WTC11 (cell line): ENCODE results near the gene SLC2A5. TPM values are rescaled to one million over a fixed set of nuclear protein-coding genes. Genes with fewer than 3 reads are reported as not detected.

Source experiments
- ATAC-seq: fragments of 200-7000 bp; cut with Tn5 transposase; 2 replicates; pipeline ENCODE4 v1.10.0; 2021; ENCODE audit warnings: mild to moderate bottlenecking, moderate library complexity
- CTCF ChIA-PET: fragments of 300-600 bp; sonication (Branson Sonifier 250); formaldehyde crosslinking; loops from one replicate; lab custom pipeline; 2021; ENCODE audit warnings: antibody characterized with exemption; lab: Charles Lee
- POLR2A ChIA-PET: fragments of 350-600 bp; sonication (Branson Sonifier 250); formaldehyde crosslinking; loops from one replicate; lab custom pipeline; 2021; ENCODE audit warnings: antibody characterized with exemption; lab: Charles Lee
- DNase-seq: peaks from one replicate; pipeline ENCODE4 v3.0.0; 2021; ENCODE audit warnings: low spot score
- H3K27ac Mint-ChIP-seq: 2 replicates; pipeline ENCODE4 v1.8.0; 2021; ENCODE audit warnings: mixed read lengths
- H3K27me3 Mint-ChIP-seq: 2 replicates; pipeline ENCODE4 v1.8.0; 2021; ENCODE audit warnings: low read depth, mild to moderate bottlenecking, moderate library complexity, mixed read lengths
- H3K36me3 Mint-ChIP-seq: 2 replicates; pipeline ENCODE4 v1.8.0; 2021; ENCODE audit warnings: mixed read lengths
- H3K4me1 Mint-ChIP-seq: 2 replicates; pipeline ENCODE4 v1.8.0; 2022; ENCODE audit warnings: mixed read lengths
- H3K4me3 Mint-ChIP-seq: 2 replicates; pipeline ENCODE4 v1.8.0; 2021; ENCODE audit warnings: mild to moderate bottlenecking, moderate library complexity, mixed read lengths
- H3K9me3 Mint-ChIP-seq: 2 replicates; pipeline ENCODE4 v1.8.0; 2021; ENCODE audit warnings: mixed read lengths
- ESRRA ChIP-seq: sonication (generic); formaldehyde crosslinking; IDR thresholded peaks from 2 replicates; pipeline ENCODE4 v1.8.1; 2022; ENCODE audit warnings: mild to moderate bottlenecking, missing genetic modification reagents, borderline replicate concordance
- ETV6 ChIP-seq: sonication (generic); formaldehyde crosslinking; IDR thresholded peaks from 2 replicates; pipeline ENCODE4 v1.8.1; 2022; ENCODE audit warnings: mild to moderate bottlenecking, missing genetic modification reagents
- FOXK1 ChIP-seq: sonication (generic); formaldehyde crosslinking; IDR thresholded peaks from 2 replicates; pipeline ENCODE4 v1.8.0; 2022; ENCODE audit warnings: mild to moderate bottlenecking, moderate library complexity, missing genetic modification reagents
- GABPB1 ChIP-seq: sonication (generic); formaldehyde crosslinking; IDR thresholded peaks from 2 replicates; pipeline ENCODE4 v1.8.1; 2023; ENCODE audit warnings: mild to moderate bottlenecking, missing genetic modification reagents
- GTF2I ChIP-seq: fragments of 250-450 bp; sonication (Bioruptor Pico); conservative IDR thresholded peaks from 2 replicates; pipeline ENCODE4 v1.4.0; 2021; ENCODE audit warnings: mild to moderate bottlenecking
- HMGA2 ChIP-seq: fragments of 250-450 bp; sonication (Bioruptor Pico); IDR thresholded peaks from 2 replicates; pipeline ENCODE4 v1.4.0; 2021; ENCODE audit warnings: mild to moderate bottlenecking, moderate library complexity
- JUN ChIP-seq: sonication (generic); formaldehyde crosslinking; IDR thresholded peaks from 2 replicates; pipeline ENCODE4 v1.8.0; 2023; ENCODE audit warnings: mild to moderate bottlenecking, missing genetic modification reagents
- KAT7 ChIP-seq: sonication (generic); formaldehyde crosslinking; IDR thresholded peaks from 2 replicates; pipeline ENCODE4 v1.8.1; 2023; ENCODE audit warnings: missing genetic modification reagents, mild to moderate bottlenecking, borderline replicate concordance
- OVOL2 ChIP-seq: fragments of 250-450 bp; sonication (Bioruptor Pico); IDR thresholded peaks from 2 replicates; pipeline ENCODE4 v1.9.0; 2021; ENCODE audit warnings: mild to moderate bottlenecking, borderline replicate concordance
- TP53 ChIP-seq: sonication (generic); formaldehyde crosslinking; IDR thresholded peaks from 2 replicates; pipeline ENCODE4 v1.8.1; 2023; ENCODE audit warnings: mild to moderate bottlenecking, missing genetic modification reagents
- ZBTB21 ChIP-seq: sonication (generic); formaldehyde crosslinking; IDR thresholded peaks from 2 replicates; pipeline ENCODE4 v1.8.1; 2023; ENCODE audit warnings: mild to moderate bottlenecking, missing genetic modification reagents, borderline replicate concordance
- ZNF138 ChIP-seq: sonication (generic); formaldehyde crosslinking; conservative IDR thresholded peaks from 2 replicates; pipeline ENCODE4 v1.8.1; 2022; ENCODE audit warnings: mild to moderate bottlenecking, moderate library complexity, missing genetic modification reagents
- ZNF396 ChIP-seq: fragments of 250-450 bp; sonication (Bioruptor Pico); IDR thresholded peaks from 2 replicates; pipeline ENCODE4 v1.8.0; 2021; ENCODE audit warnings: mild to moderate bottlenecking, moderate library complexity, borderline replicate concordance
- ZNF671 ChIP-seq: fragments of 250-450 bp; sonication (Bioruptor Pico); IDR thresholded peaks from 2 replicates; pipeline ENCODE4 v1.8.0; 2021; ENCODE audit warnings: mild to moderate bottlenecking
- total RNA-seq: library from RNA; stranded (reverse); gene quantifications from 3 replicates; pipeline ENCODE4 v1.2.3, GENCODE V29; 2021
- TF ChIP-seq, protein P1 (sequence below): sonication (generic); formaldehyde crosslinking; IDR thresholded peaks from 2 replicates; pipeline ENCODE4 v1.8.1; 2022; ENCODE audit warnings: low read depth, mild to moderate bottlenecking, moderate library complexity, missing genetic modification reagents, borderline replicate concordance
- TF ChIP-seq, protein P2 (sequence below): sonication (generic); formaldehyde crosslinking; IDR thresholded peaks from 2 replicates; pipeline ENCODE4 v1.8.1; 2022; ENCODE audit warnings: mild to moderate bottlenecking, moderate library complexity, missing genetic modification reagents
- TF ChIP-seq, protein P3 (sequence below): fragments of 250-450 bp; sonication (Bioruptor Pico); IDR thresholded peaks from 2 replicates; pipeline ENCODE4 v1.8.0; 2021; ENCODE audit warnings: mild to moderate bottlenecking
- TF ChIP-seq, protein P4 (sequence below): sonication (generic); formaldehyde crosslinking; IDR thresholded peaks from 2 replicates; pipeline ENCODE4 v1.8.1; 2022; ENCODE audit warnings: low read depth, missing genetic modification reagents, borderline replicate concordance
- TF ChIP-seq, protein P5 (sequence below): sonication (generic); formaldehyde crosslinking; IDR thresholded peaks from 2 replicates; pipeline ENCODE4 v1.8.0; 2022; ENCODE audit warnings: mild to moderate bottlenecking, missing genetic modification reagents
- TF ChIP-seq, protein P6 (sequence below): sonication (generic); formaldehyde crosslinking; IDR thresholded peaks from 2 replicates; pipeline ENCODE4 v1.8.0; 2022; ENCODE audit warnings: mild to moderate bottlenecking, missing genetic modification reagents

Gene SLC2A5
- total RNA-seq, 1 experiment from 2014 or later, result 0.04 TPM

DNA sequence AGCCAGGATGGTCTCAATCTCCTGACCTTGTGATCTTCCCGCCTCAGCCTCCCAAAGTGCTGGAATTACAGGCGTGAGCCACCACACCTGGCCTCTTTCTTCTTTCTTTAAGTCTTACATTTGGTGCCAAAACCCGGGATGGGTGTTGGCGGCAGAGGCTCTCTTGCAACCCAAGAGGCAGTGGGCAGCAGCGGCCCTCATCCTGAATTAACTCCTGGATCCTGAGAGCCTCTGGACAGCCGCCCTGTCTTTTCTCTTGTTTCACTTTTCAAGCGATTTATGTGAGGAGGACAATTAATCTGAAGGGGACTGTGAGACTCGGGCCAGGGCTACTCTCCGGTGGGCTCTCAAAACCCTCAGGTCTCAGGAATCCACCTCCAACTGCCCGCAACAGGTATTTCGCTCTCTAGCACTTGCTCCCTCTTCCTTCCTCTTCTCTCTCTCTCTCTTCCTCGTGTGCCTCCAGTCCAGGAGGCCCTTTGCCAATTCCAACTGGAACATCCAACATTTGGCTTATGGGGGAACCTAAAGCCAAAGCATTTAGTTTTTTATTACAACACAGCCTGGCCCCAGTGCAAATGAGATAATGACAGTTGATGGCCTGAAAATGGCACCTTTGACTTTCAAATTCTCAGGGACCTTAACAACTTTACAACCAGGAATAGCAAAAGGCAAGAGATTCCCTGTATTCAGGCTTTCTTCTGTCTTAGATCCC, 18.1 kb upstream of the SLC2A5 start:
- H3K36me3 Mint-ChIP-seq, result peaks cover 17% of the 10 kb centered on the region
- CTCF ChIA-PET, result interaction anchor here (0.8 kb wide), 1 partner anchor 83 kb away, joined by 3 read pairs; no protein-coding TSS in a partner anchor

DNA sequence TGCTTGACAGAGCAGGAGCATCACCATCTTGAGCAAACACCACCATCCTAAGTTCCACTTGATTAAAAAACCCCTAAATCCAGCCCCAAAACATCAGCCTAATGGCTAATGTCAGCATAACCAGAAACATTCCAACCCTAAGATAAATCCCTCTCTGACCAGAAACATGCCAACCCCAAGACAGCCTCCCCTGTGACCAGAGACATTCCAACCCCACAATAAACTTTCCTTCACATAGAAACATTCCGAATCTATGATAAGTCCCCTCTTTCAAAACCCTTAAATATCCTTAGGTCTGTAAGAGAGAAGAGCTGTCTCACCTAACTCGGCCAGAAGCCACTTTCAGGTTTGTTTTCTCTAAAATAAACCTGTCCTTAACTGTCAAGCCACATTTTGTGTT, 17.4 kb upstream of the SLC2A5 start:
- ATAC-seq, result no peak
- H3K4me1 Mint-ChIP-seq, result peaks cover 11% of the 10 kb centered on the region
- H3K27me3 Mint-ChIP-seq, result peaks cover 5% of the 10 kb centered on the region
- CTCF ChIA-PET, result interaction anchor here (1.2 kb wide), 1 partner anchor 15 kb away, joined by 3 read pairs; no protein-coding TSS in a partner anchor
- no peak for TF ChIP-seq GABPB1
- TF ChIP-seq, protein P1, sequence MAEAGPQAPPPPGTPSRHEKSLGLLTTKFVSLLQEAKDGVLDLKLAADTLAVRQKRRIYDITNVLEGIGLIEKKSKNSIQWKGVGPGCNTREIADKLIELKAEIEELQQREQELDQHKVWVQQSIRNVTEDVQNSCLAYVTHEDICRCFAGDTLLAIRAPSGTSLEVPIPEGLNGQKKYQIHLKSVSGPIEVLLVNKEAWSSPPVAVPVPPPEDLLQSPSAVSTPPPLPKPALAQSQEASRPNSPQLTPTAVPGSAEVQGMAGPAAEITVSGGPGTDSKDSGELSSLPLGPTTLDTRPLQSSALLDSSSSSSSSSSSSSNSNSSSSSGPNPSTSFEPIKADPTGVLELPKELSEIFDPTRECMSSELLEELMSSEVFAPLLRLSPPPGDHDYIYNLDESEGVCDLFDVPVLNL (CRISPR knock-in tag), result no peak
- TF ChIP-seq, all 79 proteins: peak for 0
- peaks cover 17% of the 10 kb centered on the region for H3K36me3 Mint-ChIP-seq
- POLR2A ChIA-PET, result no interaction called here
- DNase-seq, result no peak
- H3K9me3 Mint-ChIP-seq, result peaks cover 24% of the 10 kb centered on the region
- H3K27ac Mint-ChIP-seq, result no peak overlapping the region
- H3K4me3 Mint-ChIP-seq, result no peak overlapping the region

More for the DNA sequence above, 18.1 kb upstream of the SLC2A5 start:
- DNase-seq, result no peak
- Mint-ChIP-seq H3K4me1 (peaks cover 9% of the 10 kb centered on the region), H3K9me3 (peaks cover 24% of the 10 kb centered on the region), H3K27me3 (peaks cover 5% of the 10 kb centered on the region), H3K27ac (no peak overlapping the region), H3K4me3 (no peak overlapping the region)
- ATAC-seq, result no peak
- POLR2A ChIA-PET, result no interaction called here
- TF ChIP-seq ZBTB21 (CRISPR knock-in tag), result no peak
- TF ChIP-seq, protein P2, sequence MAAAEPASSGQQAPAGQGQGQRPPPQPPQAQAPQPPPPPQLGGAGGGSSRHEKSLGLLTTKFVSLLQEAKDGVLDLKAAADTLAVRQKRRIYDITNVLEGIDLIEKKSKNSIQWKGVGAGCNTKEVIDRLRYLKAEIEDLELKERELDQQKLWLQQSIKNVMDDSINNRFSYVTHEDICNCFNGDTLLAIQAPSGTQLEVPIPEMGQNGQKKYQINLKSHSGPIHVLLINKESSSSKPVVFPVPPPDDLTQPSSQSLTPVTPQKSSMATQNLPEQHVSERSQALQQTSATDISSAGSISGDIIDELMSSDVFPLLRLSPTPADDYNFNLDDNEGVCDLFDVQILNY (CRISPR knock-in tag), result no peak
- TF ChIP-seq, protein P3, sequence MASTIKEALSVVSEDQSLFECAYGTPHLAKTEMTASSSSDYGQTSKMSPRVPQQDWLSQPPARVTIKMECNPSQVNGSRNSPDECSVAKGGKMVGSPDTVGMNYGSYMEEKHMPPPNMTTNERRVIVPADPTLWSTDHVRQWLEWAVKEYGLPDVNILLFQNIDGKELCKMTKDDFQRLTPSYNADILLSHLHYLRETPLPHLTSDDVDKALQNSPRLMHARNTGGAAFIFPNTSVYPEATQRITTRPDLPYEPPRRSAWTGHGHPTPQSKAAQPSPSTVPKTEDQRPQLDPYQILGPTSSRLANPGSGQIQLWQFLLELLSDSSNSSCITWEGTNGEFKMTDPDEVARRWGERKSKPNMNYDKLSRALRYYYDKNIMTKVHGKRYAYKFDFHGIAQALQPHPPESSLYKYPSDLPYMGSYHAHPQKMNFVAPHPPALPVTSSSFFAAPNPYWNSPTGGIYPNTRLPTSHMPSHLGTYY (CRISPR knock-in tag), result no peak
- TF ChIP-seq, protein P4, sequence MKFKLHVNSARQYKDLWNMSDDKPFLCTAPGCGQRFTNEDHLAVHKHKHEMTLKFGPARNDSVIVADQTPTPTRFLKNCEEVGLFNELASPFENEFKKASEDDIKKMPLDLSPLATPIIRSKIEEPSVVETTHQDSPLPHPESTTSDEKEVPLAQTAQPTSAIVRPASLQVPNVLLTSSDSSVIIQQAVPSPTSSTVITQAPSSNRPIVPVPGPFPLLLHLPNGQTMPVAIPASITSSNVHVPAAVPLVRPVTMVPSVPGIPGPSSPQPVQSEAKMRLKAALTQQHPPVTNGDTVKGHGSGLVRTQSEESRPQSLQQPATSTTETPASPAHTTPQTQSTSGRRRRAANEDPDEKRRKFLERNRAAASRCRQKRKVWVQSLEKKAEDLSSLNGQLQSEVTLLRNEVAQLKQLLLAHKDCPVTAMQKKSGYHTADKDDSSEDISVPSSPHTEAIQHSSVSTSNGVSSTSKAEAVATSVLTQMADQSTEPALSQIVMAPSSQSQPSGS (CRISPR knock-in tag), result no peak
- no peak for TF ChIP-seq KAT7 (CRISPR knock-in tag)
- TF ChIP-seq TP53 (CRISPR knock-in tag), result no peak
- TF ChIP-seq GTF2I (CRISPR knock-in tag), result no peak
- TF ChIP-seq ESRRA (CRISPR knock-in tag), result no peak
- TF ChIP-seq, protein P5, sequence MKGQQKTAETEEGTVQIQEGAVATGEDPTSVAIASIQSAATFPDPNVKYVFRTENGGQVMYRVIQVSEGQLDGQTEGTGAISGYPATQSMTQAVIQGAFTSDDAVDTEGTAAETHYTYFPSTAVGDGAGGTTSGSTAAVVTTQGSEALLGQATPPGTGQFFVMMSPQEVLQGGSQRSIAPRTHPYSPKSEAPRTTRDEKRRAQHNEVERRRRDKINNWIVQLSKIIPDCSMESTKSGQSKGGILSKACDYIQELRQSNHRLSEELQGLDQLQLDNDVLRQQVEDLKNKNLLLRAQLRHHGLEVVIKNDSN (CRISPR knock-in tag), result no peak
- no peak for TF ChIP-seq JUN (CRISPR knock-in tag)
- TF ChIP-seq HMGA2 (CRISPR knock-in tag), result no peak
- no peak for TF ChIP-seq ZNF671
- TF ChIP-seq ZNF396 (CRISPR knock-in tag), result no peak
- TF ChIP-seq, protein P6, sequence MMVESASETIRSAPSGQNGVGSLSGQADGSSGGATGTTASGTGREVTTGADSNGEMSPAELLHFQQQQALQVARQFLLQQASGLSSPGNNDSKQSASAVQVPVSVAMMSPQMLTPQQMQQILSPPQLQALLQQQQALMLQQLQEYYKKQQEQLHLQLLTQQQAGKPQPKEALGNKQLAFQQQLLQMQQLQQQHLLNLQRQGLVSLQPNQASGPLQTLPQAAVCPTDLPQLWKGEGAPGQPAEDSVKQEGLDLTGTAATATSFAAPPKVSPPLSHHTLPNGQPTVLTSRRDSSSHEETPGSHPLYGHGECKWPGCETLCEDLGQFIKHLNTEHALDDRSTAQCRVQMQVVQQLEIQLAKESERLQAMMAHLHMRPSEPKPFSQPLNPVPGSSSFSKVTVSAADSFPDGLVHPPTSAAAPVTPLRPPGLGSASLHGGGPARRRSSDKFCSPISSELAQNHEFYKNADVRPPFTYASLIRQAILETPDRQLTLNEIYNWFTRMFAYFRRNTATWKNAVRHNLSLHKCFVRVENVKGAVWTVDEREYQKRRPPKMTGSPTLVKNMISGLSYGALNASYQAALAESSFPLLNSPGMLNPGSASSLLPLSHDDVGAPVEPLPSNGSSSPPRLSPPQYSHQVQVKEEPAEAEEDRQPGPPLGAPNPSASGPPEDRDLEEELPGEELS (CRISPR knock-in tag), result no peak
- no peak for TF ChIP-seq FOXK1 (CRISPR knock-in tag)
- no peak for TF ChIP-seq ZNF138 (CRISPR knock-in tag)
- TF ChIP-seq, protein P1 (CRISPR knock-in tag), result no peak
- no peak for TF ChIP-seq ETV6 (CRISPR knock-in tag)
- TF ChIP-seq OVOL2 (CRISPR knock-in tag), result no peak
